Aorta (tissue), 5 donors: Measurements from ENCODE around the gene FBXL17. TPM values are rescaled to one million over a fixed set of nuclear protein-coding genes. Genes with fewer than 3 reads are reported as not detected.
A peak's percentile ranks its signal among the peaks of the same experiment; 100 is the strongest.

Experiments used
- ATAC-seq: fragments of 200-7000 bp; cut with Tn5 transposase; one replicate; pipeline ENCODE4 v1.9.1; 2022; ENCODE audit warnings: moderate library complexity; ENCODE audit not compliant: low FRiP score
- DNase-seq, 2 donors: peaks; one replicate each; pipeline ENCODE4 v3.0.0-alpha.2; 2020
- H3K27ac ChIP-seq, 2 donors: one replicate each; pipeline ENCODE4 v1.5.1; 2013; ENCODE audit warnings: low read length in 2 of 2, mild to moderate bottlenecking in 2 of 2, moderate library complexity in 2 of 2, control low read depth in 1 of 2, inconsistent platforms in 1 of 2, low read depth in 1 of 2
- H3K27me3 ChIP-seq, 2 donors: one replicate each; pipeline ENCODE4 v1.6.1; 2013; ENCODE audit warnings: control low read depth in 1 of 2, low read length in 1 of 2, mild to moderate bottlenecking in 1 of 2, moderate library complexity in 1 of 2; ENCODE audit not compliant: insufficient read depth in 2 of 2, control insufficient read depth in 1 of 2
- H3K36me3 ChIP-seq, 2 donors: one replicate each; pipeline ENCODE4 v1.6.1; 2013; ENCODE audit warnings: control low read depth in 1 of 2, low read length in 1 of 2, mild to moderate bottlenecking in 1 of 2; ENCODE audit not compliant: insufficient read depth in 2 of 2, control insufficient read depth in 1 of 2
- H3K4me1 ChIP-seq, 2 donors: one replicate each; pipeline ENCODE4 v1.6.1; 2013; ENCODE audit warnings: low read length in 2 of 2, control low read depth in 1 of 2, mild to moderate bottlenecking in 1 of 2, moderate library complexity in 1 of 2; ENCODE audit not compliant: insufficient read depth in 2 of 2, control insufficient read depth in 1 of 2
- H3K4me3 ChIP-seq, 2 donors: one replicate each; pipeline ENCODE4 v1.5.1; 2013; ENCODE audit warnings: low read length in 2 of 2, control low read depth in 1 of 2, mild to moderate bottlenecking in 1 of 2
- H3K9me3 ChIP-seq: one replicate; pipeline ENCODE4 v1.6.1; 2013; ENCODE audit warnings: mild to moderate bottlenecking, low read length; ENCODE audit not compliant: control insufficient read depth
- WGBS, 2 donors: extraction: QIAGEN DNeasy Blood & Tissue Kit; methylation state at CpG; one replicate each; pipeline ENCODE4 v1.1.7; 2013; 5-methylcytosine and 5-hydroxymethylcytosine counted together
- intact Hi-C, 2 donors: fragments of 100-400 bp; cut with DNase I; formaldehyde crosslinking; loops; one replicate each; pipeline versions ENCODE4 v1.14.2 to v1.15.0; 2022
- polyA plus RNA-seq, 2 donors: library from polyadenylated mRNA; stranded (reverse); fragments of 200-250 nt; gene quantifications; one replicate each; pipeline ENCODE4 v1.2.3, GENCODE V29; 2013
- total RNA-seq, 2 donors: library from RNA; stranded (reverse); fragmentation: NEBNext Ultra II Directional; extraction: Animal tissue kit (Norgen Biotek cat#: 25700); gene quantifications; one replicate each; pipeline ENCODE4 v1.2.1, GENCODE V29; 2021
- donor health status: healthy with polysubstance abuse.
- donor health status: Bipolar disorder and iron deficiency.
- donor health status: DM: no; HTN: no; CAD: no.
- donor health status: DM: no; HTN: no; CAD: no.
- donor health status: DM: yes; HTN: yes; CAD: no.

FBXL17 gene
- total and polyA plus RNA-seq, 4 donors, result 10.3 to 36.3 (median 20.7) TPM

DNA sequence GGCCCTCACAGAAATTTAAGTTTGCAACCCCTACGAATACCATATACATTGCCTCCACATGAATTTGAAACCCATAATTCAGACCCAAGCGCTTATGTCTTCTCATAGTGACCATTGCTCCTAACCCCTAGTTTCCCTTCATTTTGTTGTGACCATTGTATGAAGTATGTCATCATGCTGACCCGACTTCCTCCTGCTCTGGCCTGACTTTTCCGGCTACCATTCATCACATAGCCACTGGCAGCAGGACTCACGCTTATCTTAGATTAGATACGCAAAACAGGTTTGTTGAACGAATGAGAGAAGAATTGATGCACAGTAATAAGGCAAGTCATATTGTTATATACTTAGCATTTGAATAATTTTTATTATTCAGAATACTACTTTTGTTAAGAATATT is 345.4 kb downstream of the FBXL17 start:
- Histone ChIP-seq H3K4me3 (no peak overlapping the region), H3K4me1 (no peaks in the 10 kb centered on the region), H3K27me3 (no peaks in the 10 kb centered on the region), H3K36me3 (no peaks in the 10 kb centered on the region), H3K27ac (no peak overlapping the region), H3K9me3 (no peaks in the 10 kb centered on the region)
- intact Hi-C loops, result no loop called here
- DNase-seq, result no peak
- no peak for ATAC-seq
- WGBS, 2 donors, result 65 to 69% methylated on average over 7 of the region's 7 CpGs

DNA sequence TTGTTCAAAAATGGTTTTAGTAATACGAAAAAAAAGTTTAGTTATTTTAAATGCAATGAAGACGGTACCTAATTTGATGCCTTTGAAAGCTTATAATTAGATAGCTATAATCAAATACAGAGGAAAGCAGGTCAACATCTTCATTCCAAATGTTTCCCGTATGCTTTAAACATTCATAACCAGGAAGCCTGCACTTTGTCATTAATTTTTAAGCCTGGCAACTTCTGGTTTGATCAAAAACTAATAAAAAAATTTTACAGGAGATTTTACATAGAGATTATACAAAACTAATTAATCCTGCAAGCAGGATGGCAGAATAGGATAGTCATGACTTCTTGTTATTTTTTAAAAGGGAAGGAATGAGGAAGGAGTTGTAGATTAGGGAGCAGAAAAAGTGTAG is 353.0 kb downstream of the FBXL17 start:
- no peak for DNase-seq
- H3K27ac ChIP-seq, result no peak overlapping the region
- H3K4me3 ChIP-seq, result no peak overlapping the region
- no peaks in the 10 kb centered on the region for H3K36me3 ChIP-seq
- H3K4me1 ChIP-seq, result peaks cover 0 to 2% of the 10 kb centered on the region in 2 donors
- intact Hi-C loops, result no loop called here
- WGBS, 2 donors, result 87 to 89% methylated on average over 3 of the region's 3 CpGs
- no peaks in the 10 kb centered on the region for H3K27me3 ChIP-seq
- no peaks in the 10 kb centered on the region for H3K9me3 ChIP-seq
- no peak for ATAC-seq

DNA sequence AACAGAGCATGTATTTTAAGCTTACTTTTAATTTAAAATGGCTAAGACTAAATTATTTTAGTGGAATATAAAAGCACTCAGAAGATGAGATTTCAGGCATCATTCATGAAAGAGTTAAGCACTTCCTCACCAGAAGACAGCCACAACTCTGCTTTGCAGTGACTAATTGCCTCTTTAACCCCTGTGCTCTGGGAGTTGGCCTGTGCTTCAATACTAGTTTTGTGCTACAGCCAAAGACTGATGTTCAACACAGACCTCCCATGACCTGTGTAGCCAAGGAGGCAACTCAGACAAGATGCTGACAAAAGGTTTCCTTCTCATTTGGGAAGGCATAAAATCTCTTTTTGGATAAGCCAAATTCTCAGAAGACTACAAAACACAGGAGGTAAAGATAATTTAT is 353.5 kb downstream of the FBXL17 start:
- no peaks in the 10 kb centered on the region for H3K9me3 ChIP-seq

DNA sequence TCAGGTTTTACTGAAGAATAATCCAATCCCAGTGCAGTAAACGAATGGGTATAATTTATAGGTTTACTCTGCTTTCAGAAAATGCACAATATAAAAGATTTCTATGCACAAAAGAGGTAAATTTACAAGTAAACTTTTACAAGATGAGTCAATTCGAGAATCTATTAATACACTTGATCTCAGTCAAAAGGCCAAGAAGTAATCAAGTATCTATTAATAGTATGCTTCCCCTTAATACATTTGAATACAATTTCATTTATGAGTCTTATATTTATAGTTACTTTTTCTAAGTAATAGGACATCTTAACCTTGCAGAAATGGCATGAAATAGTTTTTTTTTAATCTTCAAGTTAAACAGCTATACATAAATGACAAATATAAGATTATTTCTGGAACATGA is 355.9 kb downstream of the FBXL17 start:
- Histone ChIP-seq H3K4me3 (no peak overlapping the region), H3K27me3 (no peaks in the 10 kb centered on the region), H3K36me3 (no peaks in the 10 kb centered on the region), H3K9me3 (no peaks in the 10 kb centered on the region), H3K4me1 (peaks cover 0 to 2% of the 10 kb centered on the region in 2 donors), H3K27ac (no peak overlapping the region)
- intact Hi-C loops, result no loop called here
- no peak for DNase-seq
- ATAC-seq, result no peak
- 94 to 95% methylated on average over 2 of the region's 2 CpGs for WGBS, 2 donors

More for the DNA sequence above, 353.5 kb downstream of the FBXL17 start:
- H3K27ac ChIP-seq, result no peak overlapping the region
- no peaks in the 10 kb centered on the region for H3K36me3 ChIP-seq
- intact Hi-C loops, result no loop called here
- H3K4me3 ChIP-seq, result no peak overlapping the region
- no peaks in the 10 kb centered on the region for H3K27me3 ChIP-seq
- DNase-seq (no peak), ATAC-seq (no peak)
- peaks cover 0 to 2% of the 10 kb centered on the region in 2 donors for H3K4me1 ChIP-seq

DNA sequence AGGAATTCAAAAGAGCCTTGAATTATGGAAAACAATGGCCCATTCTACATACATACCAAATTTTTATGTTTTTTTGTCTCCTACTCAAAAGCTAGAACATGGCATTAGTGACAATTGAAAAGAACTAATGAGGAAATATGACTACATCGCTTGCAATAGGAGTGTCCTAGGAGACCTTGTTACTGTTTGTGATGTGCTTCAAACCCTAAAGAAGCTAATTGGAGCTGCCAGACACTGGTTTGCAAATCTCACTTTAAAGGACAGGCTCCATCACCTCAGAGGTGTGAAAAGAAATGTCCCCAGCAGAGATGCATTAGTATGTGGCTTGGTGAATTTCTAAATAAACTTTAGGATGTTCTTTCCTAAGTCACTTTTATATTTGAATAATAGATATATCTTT is 356.9 kb downstream of the FBXL17 start:
- intact Hi-C loops, result no loop called here
- DNase-seq (no peak), ATAC-seq (no peak)
- H3K27me3 ChIP-seq, result no peaks in the 10 kb centered on the region
- H3K4me1 ChIP-seq, result peaks cover 0 to 2% of the 10 kb centered on the region in 2 donors
- no peaks in the 10 kb centered on the region for H3K9me3 ChIP-seq
- 49 to 61% methylated on average over 1 of the region's 1 CpG for WGBS, 2 donors
- no peak overlapping the region for H3K27ac ChIP-seq
- no peak overlapping the region for H3K4me3 ChIP-seq
- H3K36me3 ChIP-seq, result no peaks in the 10 kb centered on the region

DNA sequence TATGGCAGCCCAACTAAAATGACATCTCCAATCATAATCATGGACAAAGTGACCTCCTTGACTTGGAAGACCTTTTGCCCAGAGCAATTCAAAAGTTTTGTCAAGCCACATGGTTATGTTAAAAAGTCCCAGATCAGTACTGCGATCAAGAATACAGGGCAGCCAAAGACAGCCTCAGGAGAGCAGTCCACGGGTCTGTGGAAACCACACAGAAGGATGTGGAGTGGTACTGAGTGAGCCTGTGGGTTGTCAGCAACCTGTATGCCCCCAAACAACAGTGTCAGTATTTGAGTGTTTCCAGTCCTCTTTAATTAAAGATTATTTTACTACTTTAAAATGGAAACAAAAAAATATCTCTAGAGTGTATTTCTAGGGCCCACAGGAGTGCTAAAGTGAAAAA is 365.8 kb downstream of the FBXL17 start:
- intact Hi-C loops, result no loop called here
- Histone ChIP-seq H3K9me3 (no peaks in the 10 kb centered on the region), H3K27me3 (no peaks in the 10 kb centered on the region), H3K4me3 (no peak overlapping the region), H3K36me3 (peaks cover 0 to 2% of the 10 kb centered on the region in 2 donors), H3K27ac (no peak overlapping the region), H3K4me1 (no peaks in the 10 kb centered on the region)
- no peak for ATAC-seq
- WGBS, 2 donors, result 84 to 96% methylated on average over 2 of the region's 2 CpGs
- no peak for DNase-seq

DNA sequence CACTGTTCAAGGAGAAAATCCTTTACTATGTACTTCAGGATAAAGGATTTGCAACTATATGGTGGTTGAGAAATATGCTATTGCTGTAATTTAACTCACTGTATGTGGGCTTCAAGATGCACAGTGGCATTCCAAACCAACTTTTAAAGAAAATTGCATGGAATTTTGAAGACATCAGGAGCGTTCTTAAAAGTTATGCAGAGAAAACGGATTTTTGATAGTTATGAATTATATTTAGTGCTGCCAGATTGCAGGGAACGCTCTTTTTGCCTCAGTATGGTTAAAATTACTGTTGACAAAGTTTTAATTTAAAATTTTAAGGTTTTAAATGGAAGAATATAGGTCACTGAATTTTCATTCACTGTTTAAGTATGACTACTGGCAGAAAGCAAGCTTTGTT is 375.1 kb downstream of the FBXL17 start:
- no peaks in the 10 kb centered on the region for H3K36me3 ChIP-seq
- intact Hi-C loops, result no loop called here
- 90 to 94% methylated on average over 3 of the region's 3 CpGs for WGBS, 2 donors
- no peaks in the 10 kb centered on the region for H3K4me1 ChIP-seq
- H3K27me3 ChIP-seq, result no peaks in the 10 kb centered on the region
- DNase-seq (no peak), ATAC-seq (no peak)
- H3K9me3 ChIP-seq, result no peaks in the 10 kb centered on the region
- no peak overlapping the region for H3K4me3 ChIP-seq
- no peak overlapping the region for H3K27ac ChIP-seq

DNA sequence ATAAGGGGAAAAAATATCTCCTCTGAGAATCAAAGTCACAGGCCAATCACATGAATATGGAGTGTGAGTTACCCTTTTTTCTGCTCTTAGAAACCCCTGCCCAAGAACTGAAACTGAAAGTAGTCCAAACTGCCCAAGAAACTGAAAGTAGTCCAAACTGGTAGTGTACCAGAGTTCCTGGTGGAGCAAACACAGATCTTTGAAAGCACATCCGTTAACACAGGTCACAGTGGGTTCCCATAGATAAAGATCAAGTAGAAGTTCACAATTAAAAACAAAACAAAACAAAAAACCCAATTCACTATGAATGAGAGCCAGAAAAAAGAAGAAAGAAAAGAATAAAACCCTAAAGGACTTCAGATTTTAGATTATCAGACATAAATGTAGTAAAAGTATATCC is 378.7 kb downstream of the FBXL17 start:
- no peaks in the 10 kb centered on the region for H3K9me3 ChIP-seq
- intact Hi-C loops, result no loop called here
- 6 to 11% methylated on average over 1 of the region's 1 CpG for WGBS, 2 donors
- no peaks in the 10 kb centered on the region for H3K27me3 ChIP-seq
- DNase-seq (no peak), ATAC-seq (no peak)
- H3K4me1 ChIP-seq, result no peaks in the 10 kb centered on the region
- no peaks in the 10 kb centered on the region for H3K36me3 ChIP-seq
- H3K27ac ChIP-seq, result no peak overlapping the region
- peak overlapping the region in 1 of 2 donors; percentile 31 for H3K4me3 ChIP-seq

DNA sequence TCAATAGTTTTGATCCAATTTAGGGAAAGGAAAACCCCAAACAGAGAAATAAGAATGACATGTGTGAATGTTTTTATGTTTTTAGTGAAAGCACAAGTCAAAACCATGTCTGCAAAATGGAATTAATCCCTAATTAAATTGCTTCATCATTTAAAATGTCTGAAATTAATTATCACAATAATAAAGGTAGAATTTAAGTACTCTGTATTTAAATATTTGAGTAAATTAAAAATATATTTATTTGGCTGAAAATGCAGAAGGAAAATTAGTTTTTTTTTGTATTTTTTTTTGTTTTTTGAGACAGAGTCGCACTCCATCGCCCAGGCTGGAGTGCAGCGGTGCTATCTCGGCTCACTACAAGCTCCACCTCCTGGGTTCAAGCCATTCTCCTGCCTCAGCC is 380.7 kb downstream of the FBXL17 start:
- intact Hi-C loops, result no loop called here
- Histone ChIP-seq H3K27me3 (no peaks in the 10 kb centered on the region), H3K9me3 (no peaks in the 10 kb centered on the region), H3K4me3 (no peak overlapping the region), H3K36me3 (no peaks in the 10 kb centered on the region), H3K27ac (no peak overlapping the region), H3K4me1 (no peaks in the 10 kb centered on the region)
- 97 to 100% methylated on average over 4 of the region's 4 CpGs for whole genome bisulfite sequencing, 2 donors
- no peak for DNase-seq
- no peak for ATAC-seq
